CD4-positive, alpha-beta T cell (primary cell): ENCODE data around the gene FLYWCH1. TPM values are rescaled to one million over a fixed set of nuclear protein-coding genes. Genes with fewer than 3 reads are reported as not detected.
A peak's percentile ranks its signal among the peaks of the same experiment; 100 is the strongest.

Experiments used
- ATAC-seq: fragments of 200-7000 bp; cut with Tn5 transposase; one replicate; pipeline ENCODE4 v1.10.0; 2022; ENCODE audit warnings: mild to moderate bottlenecking; ENCODE audit not compliant: poor library complexity
- CTCF ChIA-PET: fragments of 350-600 bp; sonication (Branson Sonifier 250); formaldehyde crosslinking; loops from one replicate; lab custom pipeline; 2021; ENCODE audit warnings: antibody characterized with exemption, inconsistent platforms; lab: Charles Lee
- POLR2A ChIA-PET: fragments of 350-600 bp; sonication (Branson Sonifier 250); formaldehyde crosslinking; loops from one replicate; lab custom pipeline; 2021; ENCODE audit warnings: antibody characterized with exemption, inconsistent platforms; lab: Charles Lee
- DNase-seq, 14 experiments: peaks; one replicate each; pipeline ENCODE4 v3.0.0-alpha.2; 2013 to 2020; ENCODE audit warnings: mixed read lengths in 2 of 14
- H3K27ac ChIP-seq, 2 donors: one replicate each; pipeline versions ENCODE4 v1.5.1 to v1.7.0; 2013; ENCODE audit warnings: low read length in 2 of 2, low read depth in 1 of 2, mild to moderate bottlenecking in 1 of 2
- H3K27me3 ChIP-seq, 2 experiments: 1 replicate in 1 of 2; 2 replicates in 1 of 2; pipeline versions ENCODE4 v1.6.1 to v1.7.0; 2013; ENCODE audit warnings: low read length in 2 of 2, control low read depth in 1 of 2, mild to moderate bottlenecking in 1 of 2, moderate library complexity in 1 of 2; ENCODE audit not compliant: insufficient read depth in 2 of 2, control insufficient read depth in 1 of 2
- H3K36me3 ChIP-seq: one replicate; pipeline ENCODE4 v1.6.1; 2013; ENCODE audit warnings: low read length, control low read depth; ENCODE audit not compliant: insufficient read depth
- H3K4me1 ChIP-seq: one replicate; pipeline ENCODE4 v1.6.1; 2013; ENCODE audit warnings: low read length, control low read depth; ENCODE audit not compliant: insufficient read depth
- H3K4me3 ChIP-seq: one replicate; pipeline ENCODE4 v1.5.1; 2013; ENCODE audit warnings: mild to moderate bottlenecking, low read length, moderate library complexity
- H3K9me3 ChIP-seq, 2 experiments: 1 replicate in 1 of 2; 2 replicates in 1 of 2; pipeline versions ENCODE4 v1.6.1 to v1.7.0; 2013; ENCODE audit warnings: low read length in 2 of 2, mild to moderate bottlenecking in 2 of 2, control low read depth in 1 of 2, moderate library complexity in 1 of 2; ENCODE audit not compliant: control insufficient read depth in 1 of 2, insufficient read depth in 1 of 2
- H3K27ac Mint-ChIP-seq: one replicate; pipeline ENCODE4 v1.8.0; 2020; ENCODE audit warnings: mixed read lengths
- H3K27me3 Mint-ChIP-seq: one replicate; pipeline ENCODE4 v1.8.0; 2021; ENCODE audit warnings: mixed read lengths
- H3K36me3 Mint-ChIP-seq: one replicate; pipeline ENCODE4 v1.8.0; 2021; ENCODE audit warnings: low read depth, mixed read lengths
- H3K4me1 Mint-ChIP-seq: one replicate; pipeline ENCODE4 v1.8.0; 2021; ENCODE audit warnings: low read depth, mixed read lengths
- H3K4me3 Mint-ChIP-seq: one replicate; pipeline ENCODE4 v1.8.0; 2020; ENCODE audit warnings: mild to moderate bottlenecking, mixed read lengths
- H3K9me3 Mint-ChIP-seq: one replicate; pipeline ENCODE4 v1.8.0; 2020; ENCODE audit warnings: mixed read lengths
- CTCF ChIP-seq: fragments of 200-600 bp; IDR thresholded peaks from one replicate; pipeline ENCODE4 v1.8.0; 2022; ENCODE audit warnings: antibody characterized with exemption, mild to moderate bottlenecking
- intact Hi-C, 2 experiments: fragments of 100-400 bp; cut with DNase I in 1 of 2; cut with micrococcal nuclease in 1 of 2; formaldehyde crosslinking; loops; one replicate each; pipeline versions ENCODE4 v1.15.1 to v1.9.0; 2023 to 2025; cut with DNase I, micrococcal nuclease
- total RNA-seq, 174 experiments: library from RNA in 2 of 174; stranded (reverse) in 2 of 174; gene quantifications; one replicate each; pipeline ENCODE4 v1.2.3 and lab custom pipeline; 2021 to 2026

FLYWCH1 gene
- total RNA-seq, 2 experiments from 2014 or later = 84.8 to 97.0 TPM

GRCh38 chr16:2898831-2899563 is 12.7 kb upstream of the FLYWCH1 start:
- POLR2A ChIA-PET = interaction anchor here (1.0 kb wide), 1 partner anchor 16 kb away, joined by 3 read pairs; the partner anchor contains the start of gene FLYWCH2

GRCh38 chr16:2899564-2900072 is 12.1 kb upstream of the FLYWCH1 start:
- H3K27ac ChIP-seq = no peak overlapping the region
- DNase-seq = no peak
- H3K4me1 ChIP-seq = peaks cover 10% of the 10 kb centered on the region
- no peak overlapping the region for H3K4me3 ChIP-seq
- H3K4me3 Mint-ChIP-seq = no peak overlapping the region
- peaks cover 8% of the 10 kb centered on the region for H3K4me1 Mint-ChIP-seq
- intact Hi-C loops = no loop called here
- no peak overlapping the region for H3K27ac Mint-ChIP-seq
- no peak for ATAC-seq
- H3K36me3 ChIP-seq = peaks cover 17% of the 10 kb centered on the region
- TF ChIP-seq CTCF = no peak
- H3K9me3 Mint-ChIP-seq = no peaks in the 10 kb centered on the region
- ChIA-PET CTCF (interaction anchor here (1.7 kb wide), 1 partner anchor 31 kb away, joined by 4 read pairs; no protein-coding TSS in a partner anchor), POLR2A (interaction anchor here (1.0 kb wide), 1 partner anchor 17 kb away, joined by 3 read pairs; the partner anchor contains the start of gene FLYWCH2)
- no peaks in the 10 kb centered on the region for H3K9me3 ChIP-seq
- peaks cover 4% of the 10 kb centered on the region for H3K36me3 Mint-ChIP-seq
- no peaks in the 10 kb centered on the region for H3K27me3 ChIP-seq
- H3K27me3 Mint-ChIP-seq = no peaks in the 10 kb centered on the region

More at GRCh38 chr16:2898831-2899563, 12.7 kb upstream of the FLYWCH1 start:
- no peaks in the 10 kb centered on the region for H3K27me3 Mint-ChIP-seq
- H3K27ac Mint-ChIP-seq = no peak overlapping the region
- intact Hi-C loops = no loop called here
- peaks cover 4% of the 10 kb centered on the region for H3K36me3 Mint-ChIP-seq
- H3K4me1 ChIP-seq = peaks cover 3% of the 10 kb centered on the region
- no peak overlapping the region for H3K27ac ChIP-seq
- no peak overlapping the region for H3K4me3 ChIP-seq
- H3K9me3 ChIP-seq = no peaks in the 10 kb centered on the region
- H3K27me3 ChIP-seq = no peaks in the 10 kb centered on the region
- H3K36me3 ChIP-seq = peaks cover 17% of the 10 kb centered on the region
- peaks cover 4% of the 10 kb centered on the region for H3K4me1 Mint-ChIP-seq
- H3K4me3 Mint-ChIP-seq = no peak overlapping the region
- H3K9me3 Mint-ChIP-seq = no peaks in the 10 kb centered on the region
- no peak for DNase-seq
- no peak for ATAC-seq
- CTCF ChIA-PET = interaction anchor here (1.7 kb wide), 1 partner anchor 31 kb away, joined by 4 read pairs; no protein-coding TSS in a partner anchor
- no peak for TF ChIP-seq CTCF

GRCh38 chr16:2900526-2901075 is 11.1 kb upstream of the FLYWCH1 start:
- H3K4me1 Mint-ChIP-seq = peaks cover 12% of the 10 kb centered on the region
- H3K36me3 Mint-ChIP-seq = peaks cover 4% of the 10 kb centered on the region
- ATAC-seq (no peak), DNase-seq (peak in 1 of 14 experiments; percentile 11)
- peaks cover 18% of the 10 kb centered on the region for H3K4me1 ChIP-seq
- H3K9me3 ChIP-seq = no peaks in the 10 kb centered on the region
- no peaks in the 10 kb centered on the region for H3K9me3 Mint-ChIP-seq
- ChIA-PET POLR2A (no interaction called here), CTCF (no interaction called here)
- H3K4me3 Mint-ChIP-seq = no peak overlapping the region
- TF ChIP-seq CTCF = no peak
- H3K36me3 ChIP-seq = peaks cover 15% of the 10 kb centered on the region
- H3K27me3 ChIP-seq = no peaks in the 10 kb centered on the region
- H3K27ac Mint-ChIP-seq = no peak overlapping the region
- intact Hi-C loops = no loop called here
- H3K27me3 Mint-ChIP-seq = no peaks in the 10 kb centered on the region
- no peak overlapping the region for H3K27ac ChIP-seq
- no peak overlapping the region for H3K4me3 ChIP-seq
